ENCODE data around the gene HEATR5A. TPM values are rescaled to one million over a fixed set of nuclear protein-coding genes. Genes with fewer than 3 reads are reported as not detected.

HEATR5A gene
- total RNA-seq, 2 donors from 2014 or later: 31.7 to 36.4 TPM

- DNase-seq: peak; percentile 91
- WGBS, 2 experiments (ENCODE audit: insufficient coverage in 1 of 2, insufficient read length in 1 of 2): 0% methylated on average over 17 to 33 of the region's 33 CpGs
- H3K9me3 Mint-ChIP-seq: no peaks in the 10 kb centered on the region
- H3K27me3 Mint-ChIP-seq (ENCODE audit: insufficient read depth): no peaks in the 10 kb centered on the region
- no peaks in the 10 kb centered on the region for H3K4me1 ChIP-seq (ENCODE audit: control insufficient read depth, insufficient read depth, low read length)
- H3K27me3 ChIP-seq (ENCODE audit: control insufficient read depth, insufficient read depth, low read length, poor library complexity, severe bottlenecking): no peaks in the 10 kb centered on the region
- peak overlapping the region; percentile 75 for H3K9ac ChIP-seq (ENCODE audit: extremely low read depth, low read length, poor library complexity, severe bottlenecking)
- H3K4me3 ChIP-seq (ENCODE audit: low read length): peak overlapping the region; percentile 97
- peak overlapping the region; percentile 94 for H3K4me3 Mint-ChIP-seq
- H3K27ac Mint-ChIP-seq: peak overlapping the region; percentile 95
- H3K36me3 Mint-ChIP-seq (ENCODE audit: low read depth): peaks cover 3% of the 10 kb centered on the region
- H3K27ac ChIP-seq (ENCODE audit: low read depth, low read length): peak overlapping the region; percentile 80
- H3K4me1 Mint-ChIP-seq: peaks cover 11% of the 10 kb centered on the region
- TF ChIP-seq CTCF (conservative IDR thresholded peaks at IDR 0.05): no peak
- H3K36me3 ChIP-seq (ENCODE audit: control insufficient read depth, insufficient read depth, low read length): no peaks in the 10 kb centered on the region
- H3K9me3 ChIP-seq (ENCODE audit: control insufficient read depth, low read length): no peaks in the 10 kb centered on the region
These were observed 407 bp downstream of the HEATR5A start for GRCh38 chr14:31419967-31420318.

GRCh38 chr14:31419179-31419966 lies 977 bp downstream of the HEATR5A start:
- peak overlapping the region; percentile 80 for H3K27ac ChIP-seq (ENCODE audit: low read depth, low read length)
- peak overlapping the region; percentile 87 for H3K27ac Mint-ChIP-seq
- peaks cover 3% of the 10 kb centered on the region for H3K36me3 Mint-ChIP-seq (ENCODE audit: low read depth)

GRCh38 chr14:31418440-31418839 lies 1.9 kb downstream of the HEATR5A start:
- Mint-ChIP-seq H3K27ac (no peak overlapping the region), H3K4me1 (peaks cover 11% of the 10 kb centered on the region)
- no CpG with 5 or more reads among the region's 1 CpG for WGBS, 2 experiments (ENCODE audit: insufficient coverage in 1 of 2, insufficient read length in 1 of 2)

More at GRCh38 chr14:31419179-31419966, 977 bp downstream of the HEATR5A start:
- no peaks in the 10 kb centered on the region for H3K36me3 ChIP-seq (ENCODE audit: control insufficient read depth, insufficient read depth, low read length)
- 16 to 82% methylated on average over 2 to 9 of the region's 9 CpGs for WGBS, 2 experiments (ENCODE audit: insufficient coverage in 1 of 2, insufficient read length in 1 of 2)
- no peak for DNase-seq
- Mint-ChIP-seq H3K4me1 (peaks cover 11% of the 10 kb centered on the region), H3K27me3 (ENCODE audit: insufficient read depth) (no peaks in the 10 kb centered on the region), H3K4me3 (peak overlapping the region; percentile 94), H3K9me3 (no peaks in the 10 kb centered on the region)
- no peaks in the 10 kb centered on the region for H3K9me3 ChIP-seq (ENCODE audit: control insufficient read depth, low read length)
- peak overlapping the region; percentile 75 for H3K9ac ChIP-seq (ENCODE audit: extremely low read depth, low read length, poor library complexity, severe bottlenecking)
- TF ChIP-seq CTCF (conservative IDR thresholded peaks at IDR 0.05): no peak
- no peaks in the 10 kb centered on the region for H3K4me1 ChIP-seq (ENCODE audit: control insufficient read depth, insufficient read depth, low read length)
- no peaks in the 10 kb centered on the region for H3K27me3 ChIP-seq (ENCODE audit: control insufficient read depth, insufficient read depth, low read length, poor library complexity, severe bottlenecking)
- peak overlapping the region; percentile 97 for H3K4me3 ChIP-seq (ENCODE audit: low read length)

More at GRCh38 chr14:31418440-31418839, 1.9 kb downstream of the HEATR5A start:
- no peaks in the 10 kb centered on the region for H3K9me3 Mint-ChIP-seq
- DNase-seq: no peak
- no peaks in the 10 kb centered on the region for H3K27me3 Mint-ChIP-seq (ENCODE audit: insufficient read depth)
- Histone ChIP-seq H3K9me3 (ENCODE audit: control insufficient read depth, low read length) (no peaks in the 10 kb centered on the region), H3K4me1 (ENCODE audit: control insufficient read depth, insufficient read depth, low read length) (no peaks in the 10 kb centered on the region), H3K27ac (ENCODE audit: low read depth, low read length) (no peak overlapping the region), H3K27me3 (ENCODE audit: control insufficient read depth, insufficient read depth, low read length, poor library complexity, severe bottlenecking) (no peaks in the 10 kb centered on the region), H3K9ac (ENCODE audit: extremely low read depth, low read length, poor library complexity, severe bottlenecking) (no peak overlapping the region), H3K36me3 (ENCODE audit: control insufficient read depth, insufficient read depth, low read length) (no peaks in the 10 kb centered on the region), H3K4me3 (ENCODE audit: low read length) (peak overlapping the region; percentile 70)
- peaks cover 3% of the 10 kb centered on the region for H3K36me3 Mint-ChIP-seq (ENCODE audit: low read depth)
- no peak for TF ChIP-seq CTCF (conservative IDR thresholded peaks at IDR 0.05)
- H3K4me3 Mint-ChIP-seq: no peak overlapping the region

Measured in endodermal cell (in vitro differentiated cells).